Measurements from ENCODE around the gene COMP.

DNA sequence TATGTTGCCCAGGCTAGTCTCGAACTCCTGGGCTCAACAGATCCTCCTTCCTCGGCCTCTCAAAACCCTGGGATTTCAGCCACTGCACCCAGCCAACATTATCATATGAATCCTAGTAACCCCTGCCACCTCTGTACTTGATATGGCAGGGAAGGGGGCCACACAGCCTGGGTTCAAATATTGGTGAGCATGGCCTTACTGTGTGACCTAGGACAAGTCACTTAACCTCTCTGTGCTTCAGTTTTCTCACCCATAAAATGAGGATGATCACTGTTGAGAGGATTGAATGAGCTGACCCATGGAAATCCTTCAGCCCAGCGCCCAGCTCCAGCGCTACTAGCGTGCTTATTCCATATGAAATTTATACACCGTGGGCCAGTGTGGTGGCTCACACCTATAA lies 3.6 kb upstream of the COMP start:
- TF ChIP-seq, protein P1, sequence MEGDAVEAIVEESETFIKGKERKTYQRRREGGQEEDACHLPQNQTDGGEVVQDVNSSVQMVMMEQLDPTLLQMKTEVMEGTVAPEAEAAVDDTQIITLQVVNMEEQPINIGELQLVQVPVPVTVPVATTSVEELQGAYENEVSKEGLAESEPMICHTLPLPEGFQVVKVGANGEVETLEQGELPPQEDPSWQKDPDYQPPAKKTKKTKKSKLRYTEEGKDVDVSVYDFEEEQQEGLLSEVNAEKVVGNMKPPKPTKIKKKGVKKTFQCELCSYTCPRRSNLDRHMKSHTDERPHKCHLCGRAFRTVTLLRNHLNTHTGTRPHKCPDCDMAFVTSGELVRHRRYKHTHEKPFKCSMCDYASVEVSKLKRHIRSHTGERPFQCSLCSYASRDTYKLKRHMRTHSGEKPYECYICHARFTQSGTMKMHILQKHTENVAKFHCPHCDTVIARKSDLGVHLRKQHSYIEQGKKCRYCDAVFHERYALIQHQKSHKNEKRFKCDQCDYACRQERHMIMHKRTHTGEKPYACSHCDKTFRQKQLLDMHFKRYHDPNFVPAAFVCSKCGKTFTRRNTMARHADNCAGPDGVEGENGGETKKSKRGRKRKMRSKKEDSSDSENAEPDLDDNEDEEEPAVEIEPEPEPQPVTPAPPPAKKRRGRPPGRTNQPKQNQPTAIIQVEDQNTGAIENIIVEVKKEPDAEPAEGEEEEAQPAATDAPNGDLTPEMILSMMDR (IDR thresholded peaks at IDR 0.05; ENCODE audit: low read depth, low read length) = no peak
- no peak for TF ChIP-seq EZH2phosphoT487 (IDR thresholded peaks at IDR 0.05; ENCODE audit: low read depth)
